AG04450 (cell line): ENCODE measurements around the gene DST. TPM values are rescaled to one million over a fixed set of nuclear protein-coding genes. Genes with fewer than 3 reads are reported as not detected.
A peak's percentile ranks its signal among the peaks of the same experiment; 100 is the strongest.

Source experiments
- CTCF ChIA-PET: fragments of 300-600, 350-600 bp; formaldehyde crosslinking; extraction: SDS; loops from one replicate; lab custom pipeline; 2022; ENCODE audit warnings: antibody characterized with exemption, inconsistent platforms; lab: Charles Lee
- POLR2A ChIA-PET: fragments of 350-600 bp; formaldehyde crosslinking; extraction: SDS; loops from one replicate; lab custom pipeline; 2021; ENCODE audit warnings: antibody characterized with exemption, inconsistent platforms; lab: Yijun Ruan, JAX
- DNase-seq: peaks from one replicate; pipeline ENCODE4 v3.0.0-alpha.2; 2011; ENCODE audit warnings: low read depth, low spot score
- H3K27ac ChIP-seq: one replicate; pipeline ENCODE4 v1.5.1; 2012; ENCODE audit warnings: low read depth, low read length, control low read depth
- H3K27me3 ChIP-seq: one replicate; pipeline ENCODE4 v1.6.0; 2012; ENCODE audit warnings: low read length; ENCODE audit not compliant: control insufficient read depth, insufficient read depth
- H3K4me3 ChIP-seq: 2 replicates; pipeline ENCODE4 v1.5.1; 2011; ENCODE audit warnings: mild to moderate bottlenecking, low read depth, low read length, control low read depth
- H3K9me3 ChIP-seq: 2 replicates; pipeline ENCODE4 v1.5.1; 2012; ENCODE audit warnings: low read length; ENCODE audit not compliant: control insufficient read depth, insufficient read depth
- CTCF ChIP-seq: IDR thresholded peaks from 2 replicates; pipeline ENCODE4 v1.5.1; 2011; ENCODE audit warnings: low read depth, low read length, control low read depth, inconsistent platforms
- polyA plus RNA-seq: library from polyadenylated mRNA; depleted of rRNA; stranded (reverse); fragments of >200 nt; gene quantifications from 2 replicates; pipeline ENCODE4 v1.2.3, GENCODE V29; 2011

The DST gene
- polyA plus RNA-seq, 1 experiment = 163 TPM

GRCh38 chr6:56488281-56488680 lies 154.4 kb downstream of the DST start:
- Histone ChIP-seq H3K27ac (no peak overlapping the region), H3K4me3 (no peak overlapping the region)
- CTCF ChIA-PET = interaction anchor here (1.7 kb wide), 1 partner anchor 61 kb away, joined by 4 read pairs; no protein-coding TSS in a partner anchor

GRCh38 chr6:56486681-56487080 lies 156.0 kb downstream of the DST start:
- CTCF ChIA-PET = interaction anchor here (1.7 kb wide), 1 partner anchor 62 kb away, joined by 4 read pairs; no protein-coding TSS in a partner anchor
- POLR2A ChIA-PET = no interaction called here
- DNase-seq = no peak
- TF ChIP-seq CTCF = no peak
- Histone ChIP-seq H3K27ac (no peak overlapping the region), H3K27me3 (no peaks in the 10 kb centered on the region), H3K9me3 (no peaks in the 10 kb centered on the region), H3K4me3 (no peak overlapping the region)

More at GRCh38 chr6:56488281-56488680, 154.4 kb downstream of the DST start:
- Histone ChIP-seq H3K9me3 (no peaks in the 10 kb centered on the region), H3K27me3 (no peaks in the 10 kb centered on the region)
- no peak for DNase-seq
- TF ChIP-seq CTCF = no peak
- POLR2A ChIA-PET = no interaction called here

- Histone ChIP-seq H3K4me3 (no peak overlapping the region), H3K9me3 (no peaks in the 10 kb centered on the region), H3K27me3 (no peaks in the 10 kb centered on the region), H3K27ac (no peak overlapping the region)
- TF ChIP-seq CTCF = no peak
- no peak for DNase-seq
- POLR2A ChIA-PET = no interaction called here
- CTCF ChIA-PET = no interaction called here
Observed at GRCh38 chr6:56484669-56485068, 158.0 kb downstream of the DST start.

- ChIA-PET CTCF (no interaction called here), POLR2A (no interaction called here)
- H3K9me3 ChIP-seq = no peaks in the 10 kb centered on the region
- no peak overlapping the region for H3K27ac ChIP-seq
- no peak overlapping the region for H3K4me3 ChIP-seq
- H3K27me3 ChIP-seq = no peaks in the 10 kb centered on the region
- peak; percentile 21 for DNase-seq
- no peak for TF ChIP-seq CTCF
Observed at GRCh38 chr6:56483929-56484328, 158.8 kb downstream of the DST start.

GRCh38 chr6:56482525-56482924 lies 160.2 kb downstream of the DST start:
- Histone ChIP-seq H3K9me3 (no peaks in the 10 kb centered on the region), H3K4me3 (no peak overlapping the region), H3K27me3 (no peaks in the 10 kb centered on the region), H3K27ac (no peak overlapping the region)
- POLR2A ChIA-PET = no interaction called here
- TF ChIP-seq CTCF = no peak
- no peak for DNase-seq
- CTCF ChIA-PET = no interaction called here
